Sigmoid colon (tissue), 7 donors: ENCODE measurements around the gene ZDHHC22. TPM values are rescaled to one million over a fixed set of nuclear protein-coding genes. Genes with fewer than 3 reads are reported as not detected.

Experiments used
- DNase-seq: peaks from one replicate; pipeline ENCODE4 v3.0.0-alpha.2; 2019
- H3K27ac ChIP-seq, 4 donors: fragments of 200-600 bp; sonication (generic); one replicate each; pipeline ENCODE4 v1.5.1; 2016 to 2019; ENCODE audit warnings: mild to moderate bottlenecking in 1 of 4
- H3K27me3 ChIP-seq, 3 donors: fragments of 200-600 bp; sonication (generic); one replicate each; pipeline ENCODE4 v1.5.1; 2019; ENCODE audit warnings: mild to moderate bottlenecking in 1 of 3
- H3K36me3 ChIP-seq, 4 donors: fragments of 200-600 bp; sonication (generic); one replicate each; pipeline ENCODE4 v1.5.1; 2016 to 2019
- H3K4me1 ChIP-seq, 4 donors: fragments of 200-600 bp; sonication (generic); one replicate each; pipeline ENCODE4 v1.5.1; 2017 to 2019
- H3K4me3 ChIP-seq, 4 donors: fragments of 200-600 bp; sonication (generic); one replicate each; pipeline ENCODE4 v1.5.1; 2017 to 2019; ENCODE audit warnings: mild to moderate bottlenecking in 2 of 4, moderate library complexity in 1 of 4
- H3K9me3 ChIP-seq, 4 donors: fragments of 200-600 bp in 3 of 4; sonication (generic) in 3 of 4; one replicate each; pipeline versions ENCODE4 v1.5.1 to v1.6.1; 2013 to 2019
- CTCF ChIP-seq, 4 experiments: fragments of 450-650 bp in 3 of 4; fragments of 200-600 bp in 1 of 4; IDR thresholded peaks; one replicate each; pipeline ENCODE4 v1.5.1; 2016 to 2019; ENCODE audit warnings: antibody characterized with exemption in 4 of 4, mild to moderate bottlenecking in 3 of 4, moderate library complexity in 2 of 4
- EP300 ChIP-seq, 4 donors: sonication (generic); formaldehyde crosslinking; IDR thresholded peaks; one replicate each; pipeline ENCODE4 v1.6.1; 2017; ENCODE audit warnings: antibody characterized with exemption in 4 of 4
- POLR2A ChIP-seq, 2 donors: fragments of 450-650 bp; IDR thresholded peaks; one replicate each; pipeline ENCODE4 v1.6.1; 2016; ENCODE audit warnings: antibody characterized with exemption in 2 of 2, mild to moderate bottlenecking in 2 of 2, moderate library complexity in 2 of 2
- POLR2AphosphoS5 ChIP-seq, 4 donors: sonication (generic); formaldehyde crosslinking; IDR thresholded peaks; one replicate each; pipeline ENCODE4 v1.6.1; 2017; ENCODE audit warnings: antibody characterized with exemption in 4 of 4
- WGBS, 2 donors: extraction: QIAGEN DNeasy Blood & Tissue Kit; methylation state at CpG; one replicate each; pipeline ENCODE4 v1.1.7; 2013; 5-methylcytosine and 5-hydroxymethylcytosine counted together
- intact Hi-C: fragments of 100-400 bp; cut with DNase I; formaldehyde crosslinking; loops from one replicate; pipeline ENCODE4 v1.15.1; 2023
- polyA plus RNA-seq, 3 donors: library from polyadenylated mRNA; stranded (reverse); fragments of 200-250 nt; gene quantifications; one replicate each; pipeline ENCODE4 v1.2.3, GENCODE V29; 2013
- total RNA-seq, 4 donors: library from RNA; depleted of rRNA; stranded (reverse); fragments of >200 nt; gene quantifications; one replicate each; pipeline ENCODE4 v1.1.0, GENCODE V29; 2016
- donor health status: healthy with polysubstance abuse.
- donor health status: Bipolar disorder and iron deficiency.
- donor health status: healthy.

ZDHHC22 gene
- total and polyA plus RNA-seq, 7 donors: 0.49 to 1.9 (median 0.95) TPM; not detected in 2

GRCh38 chr14:77133720-77134338 lies 7.8 kb downstream of the ZDHHC22 start:
- H3K4me3 ChIP-seq: no peak overlapping the region
- DNase-seq: no peak

GRCh38 chr14:77131871-77132486 lies 9.6 kb downstream of the ZDHHC22 start:
- no peak for DNase-seq
- WGBS, 2 donors: 88 to 94% methylated on average over 5 of the region's 5 CpGs
- H3K27ac ChIP-seq: no peak overlapping the region
- no peaks in the 10 kb centered on the region for H3K9me3 ChIP-seq
- TF ChIP-seq POLR2AphosphoS5 (IDR thresholded peaks at IDR 0.05) (no peak), EP300 (IDR thresholded peaks at IDR 0.05) (no peak), POLR2A (IDR thresholded peaks at IDR 0.05) (no peak), CTCF (IDR thresholded peaks at IDR 0.05) (no peak)
- H3K4me1 ChIP-seq: no peaks in the 10 kb centered on the region
- no peaks in the 10 kb centered on the region for H3K36me3 ChIP-seq
- H3K4me3 ChIP-seq: no peak overlapping the region
- peaks cover 0 to 55% (median 17%) of the 10 kb centered on the region in 3 donors for H3K27me3 ChIP-seq
- intact Hi-C loops: no loop called here

More at GRCh38 chr14:77133720-77134338, 7.8 kb downstream of the ZDHHC22 start:
- Histone ChIP-seq H3K27me3 (peaks cover 8 to 66% (median 36%) of the 10 kb centered on the region in 3 donors), H3K36me3 (no peaks in the 10 kb centered on the region), H3K27ac (no peak overlapping the region), H3K9me3 (no peaks in the 10 kb centered on the region), H3K4me1 (no peaks in the 10 kb centered on the region)
- TF ChIP-seq POLR2A (IDR thresholded peaks at IDR 0.05) (no peak), EP300 (IDR thresholded peaks at IDR 0.05) (no peak), POLR2AphosphoS5 (IDR thresholded peaks at IDR 0.05) (no peak), CTCF (IDR thresholded peaks at IDR 0.05) (no peak)
- WGBS, 2 donors: 8 to 9% methylated on average over 22 of the region's 22 CpGs
- intact Hi-C loops: no loop called here

GRCh38 chr14:77131206-77131605 lies 10.4 kb downstream of the ZDHHC22 start:
- intact Hi-C loops: no loop called here
- Histone ChIP-seq H3K27ac (no peak overlapping the region), H3K4me1 (no peaks in the 10 kb centered on the region), H3K4me3 (no peak overlapping the region), H3K9me3 (no peaks in the 10 kb centered on the region), H3K27me3 (peaks cover 0 to 48% (median 10%) of the 10 kb centered on the region in 3 donors), H3K36me3 (no peaks in the 10 kb centered on the region)
- DNase-seq: no peak
- WGBS, 2 donors: 65 to 68% methylated on average over 2 of the region's 2 CpGs
- TF ChIP-seq EP300 (IDR thresholded peaks at IDR 0.05): no peak
- no peak for TF ChIP-seq POLR2AphosphoS5 (IDR thresholded peaks at IDR 0.05)
- TF ChIP-seq CTCF (IDR thresholded peaks at IDR 0.05): no peak
- TF ChIP-seq POLR2A (IDR thresholded peaks at IDR 0.05): no peak

- peaks cover 0 to 3% (median 1%) of the 10 kb centered on the region in 4 donors for H3K4me1 ChIP-seq
- DNase-seq: no peak
- intact Hi-C loops: no loop called here
- no peaks in the 10 kb centered on the region for H3K36me3 ChIP-seq
- H3K9me3 ChIP-seq: no peaks in the 10 kb centered on the region
- WGBS, 2 donors: 66 to 67% methylated on average over 3 of the region's 3 CpGs
- peaks cover 0 to 48% (median 6%) of the 10 kb centered on the region in 3 donors for H3K27me3 ChIP-seq
- TF ChIP-seq EP300 (IDR thresholded peaks at IDR 0.05): no peak
- TF ChIP-seq CTCF (IDR thresholded peaks at IDR 0.05): no peak
- no peak for TF ChIP-seq POLR2AphosphoS5 (IDR thresholded peaks at IDR 0.05)
- TF ChIP-seq POLR2A (IDR thresholded peaks at IDR 0.05): no peak
- no peak overlapping the region for H3K4me3 ChIP-seq
- H3K27ac ChIP-seq: no peak overlapping the region
These were observed 11.2 kb downstream of the ZDHHC22 start for GRCh38 chr14:77130386-77130785.
